Measurements from ENCODE around the gene SYNJ2. TPM values are rescaled to one million over a fixed set of nuclear protein-coding genes. Genes with fewer than 3 reads are reported as not detected.

SYNJ2 gene
- total RNA-seq, 1 experiment from 2014 or later, result 70.0 TPM

- POLR2A ChIA-PET, result no interaction called here
- peaks cover 76% of the 10 kb centered on the region for H3K4me1 ChIP-seq (ENCODE audit: control insufficient read depth, insufficient read depth, low read length)
- H3K27me3 ChIP-seq (ENCODE audit: control insufficient read depth, insufficient read depth, low read length), result no peaks in the 10 kb centered on the region
- ATAC-seq (peak; percentile 74), DNase-seq (ENCODE audit: low read depth, low spot score) (no peak)
- H3K4me3 ChIP-seq (ENCODE audit: low read depth in 2 of 2, low read length in 2 of 2), result no peak overlapping the region
- BruUV-seq (replicated peaks), result no TSS peak
- peak overlapping the region; percentile 91 for H3K27ac ChIP-seq (ENCODE audit: low read length)
- intact Hi-C loops (cut with micrococcal nuclease; ENCODE audit: unreplicated experiment), result loop anchor here (5.0 kb wide), 1 partner anchor 57 kb away; the partner anchor contains the start of gene SYNJ2
- in situ Hi-C loops (cut with HindIII; ENCODE audit: low pct_unique_long_range_greater_than_20kb, low sequenced_read_pairs), result no loop called here
- TF ChIP-seq TCF7L2 (IDR thresholded peaks at IDR 0.05; ENCODE audit: low read depth, low read length) (0 out of 2 replicates have a peak, but pooled peaks have one; percentile 47), REST (IDR thresholded peaks at IDR 0.05; ENCODE audit: insufficient read depth in 1 of 2, low read depth in 2 of 2, low read length in 1 of 2) (no peak), POLR2AphosphoS5 (IDR thresholded peaks at IDR 0.05; ENCODE audit: low read depth, low read length) (no peak), SIN3A (IDR thresholded peaks at IDR 0.05; ENCODE audit: borderline replicate concordance, insufficient read depth, low read depth, low read length) (no peak), CTCF (IDR thresholded peaks at IDR 0.05) (no peak)
- CTCF ChIA-PET, result interaction anchor here (1.0 kb wide), 1 partner anchor 14 kb away, joined by 5 read pairs; no protein-coding TSS in a partner anchor
- no peaks in the 10 kb centered on the region for H3K9me3 ChIP-seq (ENCODE audit: control insufficient read depth, insufficient read depth, low read depth, low read length)
- no peaks in the 10 kb centered on the region for H3K36me3 ChIP-seq (ENCODE audit: control insufficient read depth, insufficient read depth, low read length)
Observed at GRCh38 chr6:158039571-158040050, 57.9 kb downstream of the SYNJ2 start.

GRCh38 chr6:158040051-158040803 is 58.6 kb downstream of the SYNJ2 start:
- Histone ChIP-seq H3K4me3 (ENCODE audit: low read depth in 2 of 2, low read length in 2 of 2) (no peak overlapping the region), H3K36me3 (ENCODE audit: control insufficient read depth, insufficient read depth, low read length) (no peaks in the 10 kb centered on the region), H3K27ac (ENCODE audit: low read length) (peak overlapping the region; percentile 91), H3K27me3 (ENCODE audit: control insufficient read depth, insufficient read depth, low read length) (no peaks in the 10 kb centered on the region), H3K4me1 (ENCODE audit: control insufficient read depth, insufficient read depth, low read length) (peaks cover 79% of the 10 kb centered on the region), H3K9me3 (ENCODE audit: control insufficient read depth, insufficient read depth, low read depth, low read length) (no peaks in the 10 kb centered on the region)
- no TSS peak for BruUV-seq (replicated peaks)
- CTCF ChIA-PET, result interaction anchor here (0.6 to 1.0 kb wide), 2 partner anchors 14 to 49 kb away, joined by 3 to 5 read pairs; no protein-coding TSS in a partner anchor
- in situ Hi-C loops (cut with HindIII; ENCODE audit: low pct_unique_long_range_greater_than_20kb, low sequenced_read_pairs), result no loop called here
- POLR2A ChIA-PET, result interaction anchor here (0.6 kb wide), 1 partner anchor 162 kb away, joined by 6 read pairs; no protein-coding TSS in a partner anchor
- ATAC-seq (peak; percentile 75), DNase-seq (ENCODE audit: low read depth, low spot score) (peak; percentile 82)
- TF ChIP-seq POLR2AphosphoS5 (IDR thresholded peaks at IDR 0.05; ENCODE audit: low read depth, low read length) (peak; percentile 89), SIN3A (IDR thresholded peaks at IDR 0.05; ENCODE audit: borderline replicate concordance, insufficient read depth, low read depth, low read length) (0 out of 2 replicates have a peak, but pooled peaks have one; percentile 30), TCF7L2 (IDR thresholded peaks at IDR 0.05; ENCODE audit: low read depth, low read length) (peak; percentile 73; the same call in 1 of the 2 replicates), CTCF (IDR thresholded peaks at IDR 0.05) (no peak), REST (IDR thresholded peaks at IDR 0.05; ENCODE audit: insufficient read depth in 1 of 2, low read depth in 2 of 2, low read length in 1 of 2) (no peak)
- intact Hi-C loops (cut with micrococcal nuclease; ENCODE audit: unreplicated experiment), result loop anchor here (5.0 kb wide), 1 partner anchor 58 kb away; the partner anchor contains the start of gene SYNJ2
